Ectodermal cell (in vitro differentiated cells): Measurements from ENCODE around the gene IGSF3.

Source experiments
- H3K27ac ChIP-seq: 2 replicates; pipeline ENCODE4 v1.7.0; 2013; ENCODE audit warnings: mild to moderate bottlenecking, low read depth, low read length; ENCODE audit not compliant: insufficient read depth, poor library complexity, severe bottlenecking
- H3K27me3 ChIP-seq: 2 replicates; pipeline ENCODE4 v1.7.0; 2013; ENCODE audit warnings: mild to moderate bottlenecking, low read length; ENCODE audit not compliant: insufficient read depth, control insufficient read depth, poor library complexity, severe bottlenecking
- H3K36me3 ChIP-seq: one replicate; pipeline ENCODE4 v1.7.0; 2013; ENCODE audit warnings: low read length; ENCODE audit not compliant: control insufficient read depth, insufficient read depth
- H3K4me1 ChIP-seq: one replicate; pipeline ENCODE4 v1.7.0; 2013; ENCODE audit warnings: low read length; ENCODE audit not compliant: control insufficient read depth, insufficient read depth
- H3K4me3 ChIP-seq: 2 replicates; pipeline ENCODE4 v1.7.0; 2013; ENCODE audit warnings: low read depth, low read length, control low read depth; ENCODE audit not compliant: insufficient read depth
- H3K9me3 ChIP-seq: 2 replicates; pipeline ENCODE4 v1.7.0; 2013; ENCODE audit warnings: mild to moderate bottlenecking, low read length, moderate library complexity; ENCODE audit not compliant: control insufficient read depth
- WGBS, 2 experiments: methylation state at CpG; one replicate each; pipeline ENCODE4 v1.1.7; 2013; ENCODE audit warnings: missing lambda C conversion rate in 2 of 2; 5-methylcytosine and 5-hydroxymethylcytosine counted together

IGSF3 gene

GRCh38 chr1:116538544-116538943 lies 129.0 kb downstream of the IGSF3 start:
- Histone ChIP-seq H3K27ac (no peak overlapping the region), H3K9me3 (no peaks in the 10 kb centered on the region), H3K4me3 (no peak overlapping the region), H3K4me1 (no peaks in the 10 kb centered on the region), H3K36me3 (no peaks in the 10 kb centered on the region), H3K27me3 (no peaks in the 10 kb centered on the region)
- 97 to 100% methylated on average over 1 of the region's 1 CpG for WGBS, 2 experiments

GRCh38 chr1:116537898-116538297 lies 129.6 kb downstream of the IGSF3 start:
- no peaks in the 10 kb centered on the region for H3K27me3 ChIP-seq
- no peaks in the 10 kb centered on the region for H3K9me3 ChIP-seq
- no peak overlapping the region for H3K27ac ChIP-seq
- no peak overlapping the region for H3K4me3 ChIP-seq
- 87 to 92% methylated on average over 1 of the region's 1 CpG for WGBS, 2 experiments
- H3K4me1 ChIP-seq: no peaks in the 10 kb centered on the region
- no peaks in the 10 kb centered on the region for H3K36me3 ChIP-seq

- H3K27ac ChIP-seq: no peak overlapping the region
- H3K4me1 ChIP-seq: no peaks in the 10 kb centered on the region
- H3K36me3 ChIP-seq: no peaks in the 10 kb centered on the region
- H3K9me3 ChIP-seq: no peaks in the 10 kb centered on the region
- no peak overlapping the region for H3K4me3 ChIP-seq
- WGBS, 2 experiments: 90 to 98% methylated on average over 2 to 3 of the region's 3 CpGs
- H3K27me3 ChIP-seq: no peaks in the 10 kb centered on the region
Observed at GRCh38 chr1:116537040-116537831, 130.3 kb downstream of the IGSF3 start.

DNA sequence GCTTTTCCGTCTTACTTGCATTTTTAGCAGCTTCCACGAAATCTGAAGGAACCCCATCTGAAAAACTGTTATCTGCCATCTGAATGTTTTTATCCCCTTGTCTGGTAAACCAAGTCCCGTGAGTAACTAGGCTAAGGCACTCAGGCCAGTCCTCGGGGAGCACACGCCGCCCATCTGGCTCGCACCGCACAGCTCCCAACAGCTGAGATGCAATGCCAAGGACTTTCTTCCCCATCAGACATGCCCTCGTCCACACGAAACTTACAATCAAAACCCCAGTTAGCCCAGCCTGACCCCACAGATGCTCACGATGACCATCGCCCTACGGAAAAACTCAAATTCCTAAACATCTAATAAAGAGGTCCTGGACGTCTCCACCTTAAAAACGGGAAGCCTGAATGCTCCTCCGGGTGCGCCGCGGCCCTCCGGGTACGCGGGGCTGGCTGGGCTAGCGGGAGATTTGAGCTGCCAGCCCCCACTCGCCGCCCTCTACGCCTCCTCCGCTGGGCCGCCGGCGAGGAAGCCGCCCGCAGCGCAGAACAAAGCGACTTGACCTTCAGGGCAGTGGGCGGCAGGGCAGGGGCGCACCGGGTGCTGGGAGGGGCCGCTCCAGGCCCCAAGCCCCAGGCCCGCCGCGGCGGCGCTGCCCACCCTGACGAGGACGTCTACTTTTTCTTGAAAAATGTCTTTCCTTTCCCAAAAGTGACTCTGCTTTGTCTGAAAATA lies 133.4 kb downstream of the IGSF3 start:
- H3K27ac ChIP-seq: no peak overlapping the region
- H3K9me3 ChIP-seq: no peaks in the 10 kb centered on the region
- H3K27me3 ChIP-seq: no peaks in the 10 kb centered on the region
- H3K4me1 ChIP-seq: no peaks in the 10 kb centered on the region
- 88 to 93% methylated on average over 45 of the region's 45 CpGs for WGBS, 2 experiments
- no peak overlapping the region for H3K4me3 ChIP-seq
- H3K36me3 ChIP-seq: no peaks in the 10 kb centered on the region

DNA sequence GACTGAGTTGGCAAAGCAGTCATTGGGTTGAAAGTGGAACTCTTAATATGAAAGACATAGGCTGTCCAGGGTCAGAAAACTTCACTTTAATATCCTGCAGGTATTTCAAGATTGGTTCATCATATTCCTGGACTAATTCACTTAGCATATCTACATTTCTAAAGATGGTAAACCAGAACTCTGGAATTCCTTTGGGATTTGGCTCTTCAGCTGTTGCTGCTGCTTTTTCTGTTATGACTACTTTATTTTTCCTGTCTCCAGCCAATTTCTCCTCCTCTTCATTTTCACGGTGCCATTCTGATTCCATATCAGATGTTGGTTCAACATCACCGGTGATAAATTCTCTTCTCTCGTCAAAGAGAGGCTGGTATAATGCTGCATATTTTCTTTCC lies 134.1 kb downstream of the IGSF3 start:
- WGBS, 2 experiments: 93 to 95% methylated on average over 3 of the region's 3 CpGs
- Histone ChIP-seq H3K4me1 (no peaks in the 10 kb centered on the region), H3K4me3 (no peak overlapping the region), H3K9me3 (no peaks in the 10 kb centered on the region), H3K27me3 (no peaks in the 10 kb centered on the region), H3K27ac (no peak overlapping the region), H3K36me3 (no peaks in the 10 kb centered on the region)

- 94 to 96% methylated on average over 23 of the region's 23 CpGs for WGBS, 2 experiments
- Histone ChIP-seq H3K27me3 (no peaks in the 10 kb centered on the region), H3K4me3 (no peak overlapping the region), H3K4me1 (no peaks in the 10 kb centered on the region), H3K9me3 (no peaks in the 10 kb centered on the region), H3K27ac (no peak overlapping the region), H3K36me3 (no peaks in the 10 kb centered on the region)
Observed at GRCh38 chr1:116532671-116533428, 134.7 kb downstream of the IGSF3 start.

GRCh38 chr1:116531917-116532316 lies 135.6 kb downstream of the IGSF3 start:
- no peaks in the 10 kb centered on the region for H3K9me3 ChIP-seq
- no peaks in the 10 kb centered on the region for H3K4me1 ChIP-seq
- H3K36me3 ChIP-seq: no peaks in the 10 kb centered on the region
- 90 to 92% methylated on average over 13 of the region's 13 CpGs for WGBS, 2 experiments
- no peak overlapping the region for H3K4me3 ChIP-seq
- H3K27ac ChIP-seq: no peak overlapping the region
- no peaks in the 10 kb centered on the region for H3K27me3 ChIP-seq

DNA sequence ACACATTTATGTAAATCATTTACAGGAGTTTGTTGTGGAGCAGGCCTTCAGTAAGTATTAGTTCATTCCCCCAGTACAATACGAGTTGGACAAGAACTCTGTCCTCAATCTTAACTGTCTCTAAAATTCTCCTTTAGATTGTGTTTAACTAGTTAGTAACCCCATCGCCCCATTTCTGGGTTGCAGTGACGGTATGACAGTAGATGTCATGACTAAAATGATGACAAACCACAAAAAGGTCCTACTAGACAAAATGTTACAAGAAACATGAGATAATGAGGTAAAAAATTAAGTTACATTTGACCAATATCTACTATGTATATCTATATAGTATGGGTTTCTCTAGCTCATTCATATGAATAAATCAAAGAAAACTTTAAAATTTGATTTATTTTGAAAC lies 137.9 kb downstream of the IGSF3 start:
- Histone ChIP-seq H3K4me3 (no peak overlapping the region), H3K4me1 (no peaks in the 10 kb centered on the region), H3K27ac (no peak overlapping the region), H3K27me3 (no peaks in the 10 kb centered on the region), H3K36me3 (no peaks in the 10 kb centered on the region), H3K9me3 (no peaks in the 10 kb centered on the region)
- WGBS, 2 experiments: 93 to 100% methylated on average over 3 of the region's 3 CpGs

- H3K9me3 ChIP-seq: no peaks in the 10 kb centered on the region
- H3K27ac ChIP-seq: no peak overlapping the region
- no peak overlapping the region for H3K4me3 ChIP-seq
- no peaks in the 10 kb centered on the region for H3K27me3 ChIP-seq
- no peaks in the 10 kb centered on the region for H3K4me1 ChIP-seq
- WGBS, 2 experiments: 91% methylated on average over 3 of the region's 3 CpGs
- H3K36me3 ChIP-seq: no peaks in the 10 kb centered on the region
Observed at GRCh38 chr1:116529199-116529631, 138.3 kb downstream of the IGSF3 start.
